Caco-2 (cell line): ENCODE results near the gene KRTAP6-3. TPM values are rescaled to one million over a fixed set of nuclear protein-coding genes. Genes with fewer than 3 reads are reported as not detected.

ENCODE experiments used
- BruUV-seq: library from RNA; stranded (reverse); fragments of 400-500 nt; replicated peaks from 2 replicates; lab custom pipeline; 2021; lab: Mats Ljungman, UMichigan
- CTCF ChIA-PET: fragments of 300-600 bp; sonication (Branson Sonifier 250); formaldehyde crosslinking; loops from one replicate; lab custom pipeline; 2022; ENCODE audit warnings: antibody characterized with exemption; lab: Charles Lee
- POLR2A ChIA-PET: fragments of 300-600 bp; sonication (Branson Sonifier 250); formaldehyde crosslinking; loops from one replicate; lab custom pipeline; 2022; ENCODE audit warnings: antibody characterized with exemption; lab: Charles Lee
- DNase-seq, 2 experiments: peaks; one replicate each; pipeline versions ENCODE4 v3.0.0 to v3.0.0-alpha.2; 2020 to 2022
- H3K27me3 ChIP-seq: replicated peaks from 2 replicates; pipeline ENCODE4 v1.6.0; 2011; ENCODE audit warnings: low read length; ENCODE audit not compliant: control insufficient read depth, insufficient read depth
- H3K36me3 ChIP-seq: 2 replicates; pipeline ENCODE4 v1.5.1; 2011; ENCODE audit warnings: low read length; ENCODE audit not compliant: control insufficient read depth, insufficient read depth
- H3K4me1 ChIP-seq: fragments of 250-450 bp; sonication (Bioruptor Pico); 2 replicates; pipeline ENCODE4 v1.5.1; 2020; ENCODE audit warnings: mild to moderate bottlenecking
- H3K4me3 ChIP-seq: 2 replicates; pipeline ENCODE4 v1.5.1; 2011; ENCODE audit warnings: low read depth, mild to moderate bottlenecking, control low read depth, low read length
- H3K9me3 ChIP-seq: fragments of 250-450 bp; sonication (Bioruptor Pico); 2 replicates; pipeline ENCODE4 v1.5.1; 2020; ENCODE audit warnings: mild to moderate bottlenecking, moderate library complexity
- H3K27ac Mint-ChIP-seq: one replicate; pipeline ENCODE4 v1.8.0; 2022; ENCODE audit warnings: mixed read lengths; ENCODE audit not compliant: unreplicated experiment
- H3K27me3 Mint-ChIP-seq: one replicate; pipeline ENCODE4 v1.8.0; 2022; ENCODE audit warnings: mixed read lengths; ENCODE audit not compliant: insufficient read depth, unreplicated experiment
- H3K36me3 Mint-ChIP-seq: one replicate; pipeline ENCODE4 v1.8.0; 2022; ENCODE audit warnings: mild to moderate bottlenecking, mixed read lengths; ENCODE audit not compliant: insufficient read depth, unreplicated experiment
- H3K4me1 Mint-ChIP-seq: one replicate; pipeline ENCODE4 v1.8.0; 2022; ENCODE audit warnings: low read depth, mixed read lengths; ENCODE audit not compliant: unreplicated experiment
- H3K4me3 Mint-ChIP-seq: one replicate; pipeline ENCODE4 v1.8.0; 2022; ENCODE audit warnings: mild to moderate bottlenecking, moderate library complexity, mixed read lengths; ENCODE audit not compliant: unreplicated experiment
- H3K9me3 Mint-ChIP-seq: one replicate; pipeline ENCODE4 v1.8.0; 2022; ENCODE audit warnings: mixed read lengths; ENCODE audit not compliant: unreplicated experiment
- intact Hi-C: fragments of 100-400 bp; cut with micrococcal nuclease; formaldehyde crosslinking; loops from one replicate; pipeline ENCODE4 v1.10.0; 2022; ENCODE audit not compliant: unreplicated experiment
- total RNA-seq: library from RNA; stranded (reverse); gene quantifications from 2 replicates; pipeline ENCODE4 v1.2.3, GENCODE V29; 2022
- TF ChIP-seq, protein P1 (sequence below), 2 experiments: fragments of 200-600 bp in 1 of 2; IDR thresholded peaks; 1 replicate in 1 of 2; 2 replicates in 1 of 2; pipeline versions ENCODE4 v1.5.1 to v1.8.0; 2011 to 2022; ENCODE audit warnings: antibody characterized with exemption in 1 of 2, control low read depth in 1 of 2, inconsistent platforms in 1 of 2, low read depth in 1 of 2, low read length in 1 of 2, mild to moderate bottlenecking in 1 of 2, moderate library complexity in 1 of 2; ENCODE audit not compliant: insufficient read depth in 1 of 2, severe bottlenecking in 1 of 2, unreplicated experiment in 1 of 2

Gene KRTAP6-3
- total RNA-seq, 1 experiment from 2014 or later = not detected

GRCh38 chr21:30563630-30564029 is 28.6 kb upstream of the KRTAP6-3 start:
- POLR2A ChIA-PET = no interaction called here
- H3K9me3 Mint-ChIP-seq = peaks cover 9% of the 10 kb centered on the region
- DNase-seq = no peak
- no peaks in the 10 kb centered on the region for H3K36me3 ChIP-seq
- H3K36me3 Mint-ChIP-seq = no peaks in the 10 kb centered on the region
- intact Hi-C loops = no loop called here
- CTCF ChIA-PET = no interaction called here
- H3K4me1 Mint-ChIP-seq = no peaks in the 10 kb centered on the region
- H3K4me1 ChIP-seq = no peaks in the 10 kb centered on the region
- H3K9me3 ChIP-seq = no peaks in the 10 kb centered on the region
- no TSS peak for BruUV-seq
- H3K27me3 Mint-ChIP-seq = no peaks in the 10 kb centered on the region
- TF ChIP-seq, protein P1, sequence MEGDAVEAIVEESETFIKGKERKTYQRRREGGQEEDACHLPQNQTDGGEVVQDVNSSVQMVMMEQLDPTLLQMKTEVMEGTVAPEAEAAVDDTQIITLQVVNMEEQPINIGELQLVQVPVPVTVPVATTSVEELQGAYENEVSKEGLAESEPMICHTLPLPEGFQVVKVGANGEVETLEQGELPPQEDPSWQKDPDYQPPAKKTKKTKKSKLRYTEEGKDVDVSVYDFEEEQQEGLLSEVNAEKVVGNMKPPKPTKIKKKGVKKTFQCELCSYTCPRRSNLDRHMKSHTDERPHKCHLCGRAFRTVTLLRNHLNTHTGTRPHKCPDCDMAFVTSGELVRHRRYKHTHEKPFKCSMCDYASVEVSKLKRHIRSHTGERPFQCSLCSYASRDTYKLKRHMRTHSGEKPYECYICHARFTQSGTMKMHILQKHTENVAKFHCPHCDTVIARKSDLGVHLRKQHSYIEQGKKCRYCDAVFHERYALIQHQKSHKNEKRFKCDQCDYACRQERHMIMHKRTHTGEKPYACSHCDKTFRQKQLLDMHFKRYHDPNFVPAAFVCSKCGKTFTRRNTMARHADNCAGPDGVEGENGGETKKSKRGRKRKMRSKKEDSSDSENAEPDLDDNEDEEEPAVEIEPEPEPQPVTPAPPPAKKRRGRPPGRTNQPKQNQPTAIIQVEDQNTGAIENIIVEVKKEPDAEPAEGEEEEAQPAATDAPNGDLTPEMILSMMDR (IDR thresholded peaks at IDR 0.05; ENCODE audit: insufficient read depth in 1 of 2, low read depth in 1 of 2, low read length in 1 of 2, severe bottlenecking in 1 of 2, unreplicated experiment in 1 of 2) = no peak
- no peak overlapping the region for H3K4me3 Mint-ChIP-seq
- H3K4me3 ChIP-seq = no peak overlapping the region
- no peak overlapping the region for H3K27ac Mint-ChIP-seq
- H3K27me3 ChIP-seq = no peaks in the 10 kb centered on the region

DNA sequence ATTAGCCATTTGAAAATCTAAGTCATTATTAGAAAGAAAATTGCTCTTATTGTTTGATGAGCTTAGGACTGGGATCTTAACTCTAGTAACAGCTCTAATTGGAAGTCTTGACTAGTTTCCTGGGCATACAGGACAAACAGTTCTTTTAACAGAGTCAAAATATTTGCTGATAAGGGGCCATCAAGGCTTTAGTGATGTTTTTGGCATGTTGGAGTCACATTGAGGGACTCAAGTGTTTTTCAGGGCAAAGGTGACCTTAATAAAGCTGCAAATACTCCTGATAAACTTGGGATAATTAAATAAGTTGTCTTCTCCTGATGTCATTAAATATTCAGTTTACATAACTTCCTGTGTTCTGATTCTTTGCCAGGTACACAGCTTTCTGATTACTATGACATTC is 24.6 kb upstream of the KRTAP6-3 start:
- Histone ChIP-seq H3K4me1 (no peaks in the 10 kb centered on the region), H3K9me3 (no peaks in the 10 kb centered on the region), H3K36me3 (no peaks in the 10 kb centered on the region), H3K4me3 (no peak overlapping the region), H3K27me3 (no peaks in the 10 kb centered on the region)
- Mint-ChIP-seq H3K4me3 (no peak overlapping the region), H3K9me3 (no peaks in the 10 kb centered on the region), H3K36me3 (no peaks in the 10 kb centered on the region), H3K4me1 (no peaks in the 10 kb centered on the region), H3K27ac (no peak overlapping the region), H3K27me3 (no peaks in the 10 kb centered on the region)
- intact Hi-C loops = no loop called here
- no TSS peak for BruUV-seq
- DNase-seq = no peak
- CTCF ChIA-PET = no interaction called here
- POLR2A ChIA-PET = no interaction called here
- TF ChIP-seq, protein P1 (IDR thresholded peaks at IDR 0.05; ENCODE audit: insufficient read depth in 1 of 2, low read depth in 1 of 2, low read length in 1 of 2, severe bottlenecking in 1 of 2, unreplicated experiment in 1 of 2) = no peak

DNA sequence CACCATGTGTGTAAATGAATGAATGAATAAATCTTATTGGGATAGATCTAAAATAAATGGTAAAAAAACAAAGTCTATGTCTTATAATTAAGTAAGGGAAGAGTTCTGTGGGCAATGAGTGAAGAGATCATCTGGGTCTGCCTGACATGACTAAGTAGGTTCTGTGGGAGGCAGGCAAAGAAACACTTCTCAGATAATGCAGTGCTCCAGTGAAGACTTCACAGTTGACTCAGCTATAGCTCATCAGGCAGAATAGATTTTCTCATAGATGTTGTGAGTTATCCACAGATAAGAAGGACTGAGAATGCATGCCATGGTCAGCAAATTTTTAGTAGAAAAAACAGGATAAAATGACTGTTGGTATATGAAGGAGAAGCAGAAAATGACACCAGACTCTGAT is 14.5 kb upstream of the KRTAP6-3 start:
- Mint-ChIP-seq H3K9me3 (no peaks in the 10 kb centered on the region), H3K27ac (no peak overlapping the region), H3K4me1 (no peaks in the 10 kb centered on the region), H3K4me3 (no peak overlapping the region), H3K27me3 (peaks cover 3% of the 10 kb centered on the region), H3K36me3 (no peaks in the 10 kb centered on the region)
- DNase-seq = no peak
- no peaks in the 10 kb centered on the region for H3K9me3 ChIP-seq
- no peaks in the 10 kb centered on the region for H3K27me3 ChIP-seq
- TF ChIP-seq, protein P1 (IDR thresholded peaks at IDR 0.05; ENCODE audit: insufficient read depth in 1 of 2, low read depth in 1 of 2, low read length in 1 of 2, severe bottlenecking in 1 of 2, unreplicated experiment in 1 of 2) = no peak
- H3K4me1 ChIP-seq = no peaks in the 10 kb centered on the region
- intact Hi-C loops = no loop called here
- no peaks in the 10 kb centered on the region for H3K36me3 ChIP-seq
- CTCF ChIA-PET = no interaction called here
- no peak overlapping the region for H3K4me3 ChIP-seq
- POLR2A ChIA-PET = no interaction called here
- no TSS peak for BruUV-seq
